Erythroblast (primary cell): ENCODE measurements around the gene TM4SF20.
"Not testable (repeated sequence)": the region's sequence is repeated elsewhere in the genome, so short reads cannot be mapped to it uniquely, and the experiment has no call there.

Experiments used
- DNase-seq, 2 experiments: peaks; one replicate each; lab custom pipeline; 2025; lab: John Stamatoyannopoulos, UW
- GATA1 ChIP-seq: IDR thresholded peaks from 2 replicates; pipeline ENCODE4 v1.6.1; 2011; ENCODE audit warnings: low read depth, mild to moderate bottlenecking, control low read depth, low read length, moderate library complexity
- POLR2A ChIP-seq: IDR thresholded peaks from 2 replicates; pipeline ENCODE4 v1.6.1; 2011; ENCODE audit warnings: mild to moderate bottlenecking, low read length

The TM4SF20 gene

DNA sequence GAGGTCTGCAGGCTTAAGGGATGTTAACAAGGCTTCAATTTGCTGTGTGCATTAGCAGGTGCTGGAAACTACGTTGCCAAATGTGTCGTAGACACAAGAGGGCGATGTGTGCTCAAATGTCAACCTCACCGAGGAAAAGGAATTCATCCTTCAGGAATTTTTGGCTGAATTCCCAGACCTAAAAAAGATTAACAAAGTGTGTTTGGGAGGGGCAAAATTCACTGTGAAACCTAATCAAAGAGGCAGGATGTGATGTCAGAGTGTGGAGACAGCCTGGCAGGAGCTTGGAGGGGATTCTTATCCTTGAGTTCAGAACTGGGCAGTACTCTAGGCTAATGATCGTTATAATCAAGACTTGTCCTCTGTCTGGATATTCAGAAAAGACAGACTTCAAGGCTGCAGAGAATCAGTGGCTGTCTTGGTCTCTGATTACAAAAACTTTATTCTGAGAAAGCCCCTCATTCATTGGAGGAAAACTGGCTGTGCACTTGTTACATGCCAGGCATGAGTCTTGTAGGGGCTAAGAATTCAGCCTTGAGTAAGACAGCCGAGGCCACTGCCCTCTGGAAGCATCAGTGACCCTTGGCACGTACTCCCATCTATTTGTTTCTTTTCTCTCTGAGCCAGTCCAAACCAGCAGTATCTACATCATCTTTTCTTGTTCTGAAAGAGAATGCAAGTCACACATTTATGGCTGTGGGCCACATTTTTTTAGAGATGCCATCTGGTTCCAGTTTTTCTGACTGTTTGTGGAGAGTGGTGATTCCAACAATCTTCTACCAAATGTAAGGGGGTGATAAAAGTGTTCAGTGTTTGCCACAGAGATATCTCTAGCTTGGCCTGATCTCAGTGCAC is 27.3 kb upstream of the TM4SF20 start:
- TF ChIP-seq POLR2A (no peak), GATA1 (no peak)
- DNase-seq = peak; percentile 80 to 90

DNA sequence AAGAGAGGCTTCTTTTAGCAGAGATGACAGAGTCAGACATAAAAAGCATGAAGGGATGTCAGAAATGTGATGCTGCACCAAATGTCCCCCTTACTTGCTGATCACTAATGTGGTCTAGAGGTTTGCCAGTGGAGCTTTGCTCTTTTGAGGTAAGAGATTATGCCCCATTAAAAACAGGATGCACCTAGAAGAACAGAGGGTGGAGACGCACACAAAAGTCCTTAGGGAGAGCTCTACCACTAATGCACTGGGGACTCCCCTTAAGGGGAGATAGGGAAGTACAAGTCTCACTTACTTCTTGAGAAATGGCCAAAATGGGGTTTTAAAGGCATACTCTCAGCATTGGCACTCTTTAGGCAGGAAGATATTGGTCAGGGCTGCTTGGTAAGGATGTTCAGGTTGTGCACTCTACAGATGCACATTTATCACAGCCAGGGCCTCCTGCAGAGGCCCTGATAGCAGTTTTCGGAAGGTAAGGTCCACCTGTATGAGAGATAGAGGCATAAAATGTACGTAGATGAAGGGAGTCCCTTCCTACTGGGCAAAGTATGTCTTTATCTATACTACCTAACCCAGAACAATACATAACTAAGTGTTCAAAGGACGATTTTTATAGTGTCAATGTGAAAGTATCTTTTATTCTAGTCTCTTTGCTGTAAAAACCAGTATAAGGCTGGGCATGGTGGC is 25.6 kb upstream of the TM4SF20 start:
- DNase-seq = no peak
- TF ChIP-seq GATA1 (no peak), POLR2A (no peak)

DNA sequence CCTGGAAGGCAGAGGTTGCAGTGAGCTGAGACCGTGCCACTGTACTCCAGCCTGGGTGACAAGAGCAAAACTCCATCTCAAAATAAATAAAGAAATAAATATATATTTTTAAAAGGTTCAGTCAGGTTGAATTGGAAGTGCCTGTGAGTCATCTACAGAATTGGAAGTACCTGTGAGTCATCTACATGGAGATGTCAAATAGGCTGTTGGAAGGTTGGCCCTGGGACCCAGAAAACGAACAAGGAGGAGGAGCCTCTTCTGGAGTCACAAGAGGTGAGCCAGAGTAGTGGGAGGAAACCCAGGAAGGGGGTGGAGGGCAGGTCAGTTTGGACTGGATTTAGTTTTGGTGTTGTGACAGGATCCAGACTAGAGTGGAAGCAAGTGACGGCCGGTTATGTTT is 23.9 kb upstream of the TM4SF20 start:
- no peak for DNase-seq
- TF ChIP-seq POLR2A (no peak), GATA1 (no peak)

GRCh38 chr2:227402321-227402720 is 23.2 kb upstream of the TM4SF20 start:
- TF ChIP-seq POLR2A (no peak), GATA1 (no peak)
- no peak for DNase-seq

DNA sequence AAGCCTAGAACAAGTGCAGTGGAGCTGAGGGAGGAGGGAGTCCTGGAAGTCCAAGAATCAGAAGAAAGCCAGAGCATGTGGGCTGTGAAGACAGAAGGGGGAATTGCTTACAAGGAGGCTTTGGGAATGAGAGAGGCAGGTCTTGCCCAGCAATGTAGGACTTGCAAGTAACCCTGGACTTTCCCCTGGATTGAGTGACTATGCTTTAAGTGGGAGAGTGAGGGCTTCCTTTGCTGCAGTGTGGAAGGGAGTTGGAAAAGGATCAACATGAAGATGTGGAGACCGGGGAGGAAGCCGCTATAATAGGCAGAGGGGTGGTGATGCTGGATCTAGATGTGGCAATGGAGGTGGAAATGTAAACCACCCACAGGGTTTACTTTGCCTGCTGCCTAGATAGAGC is 22.4 kb upstream of the TM4SF20 start:
- no peak for TF ChIP-seq GATA1
- no peak for TF ChIP-seq POLR2A
- DNase-seq = no peak

DNA sequence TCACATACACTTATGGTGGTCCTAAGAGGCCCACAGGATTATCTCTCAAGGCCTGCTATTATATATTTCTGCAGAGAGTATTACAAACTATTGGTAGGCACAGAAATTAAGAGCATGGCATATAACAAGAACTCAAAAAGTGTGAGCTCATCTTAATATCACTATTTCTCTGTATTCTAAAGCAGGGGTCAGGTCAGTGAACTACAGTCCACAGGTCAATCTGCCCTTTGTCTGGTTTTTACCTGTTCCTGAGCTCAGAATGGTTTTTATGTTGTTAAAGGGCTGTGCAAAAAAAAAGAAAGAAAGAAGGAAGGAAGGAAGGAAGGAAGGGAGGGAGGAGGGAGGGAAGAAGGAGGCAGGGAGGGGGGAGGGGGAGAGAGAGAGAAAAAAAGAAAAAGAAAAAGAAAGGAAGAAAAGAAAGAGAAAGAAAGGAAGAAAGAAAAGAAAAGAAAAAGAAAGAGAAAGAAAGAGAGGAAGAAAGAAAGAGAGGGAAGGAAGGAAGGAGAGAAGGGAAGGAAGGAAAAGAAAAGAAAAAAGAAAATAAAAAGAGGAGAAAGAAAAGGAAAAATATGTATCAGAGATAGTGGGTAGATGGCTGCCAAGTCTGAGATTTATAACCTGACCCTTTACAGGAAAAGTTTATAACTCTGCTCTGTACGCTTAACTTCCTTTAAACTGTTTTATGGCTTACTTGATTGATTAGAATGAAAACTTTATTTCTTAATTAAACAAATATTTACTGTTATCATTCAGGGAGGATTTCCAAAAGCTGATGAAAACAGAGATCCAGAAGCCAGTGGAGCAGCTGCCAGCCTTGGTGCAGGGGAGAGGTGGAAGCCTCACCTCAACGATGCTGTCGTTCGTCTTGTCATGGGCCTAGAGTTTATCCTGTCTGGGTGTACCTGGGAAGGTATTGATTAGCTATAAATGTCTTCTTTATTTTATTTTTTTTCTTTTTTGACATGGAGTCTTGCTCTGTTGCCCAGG is 19.9 kb upstream of the TM4SF20 start:
- no peak for DNase-seq
- TF ChIP-seq GATA1 = no peak
- TF ChIP-seq POLR2A = no peak

GRCh38 chr2:227397562-227397961 is 18.5 kb upstream of the TM4SF20 start:
- no peak for DNase-seq

GRCh38 chr2:227395556-227395955 is 16.4 kb upstream of the TM4SF20 start:
- TF ChIP-seq GATA1 = no peak
- TF ChIP-seq POLR2A = no peak
- no peak for DNase-seq

More at GRCh38 chr2:227397562-227397961, 18.5 kb upstream of the TM4SF20 start:
- no peak for TF ChIP-seq GATA1
- no peak for TF ChIP-seq POLR2A

GRCh38 chr2:227394401-227394800 is 15.3 kb upstream of the TM4SF20 start:
- no peak for DNase-seq
- no peak for TF ChIP-seq GATA1
- no peak for TF ChIP-seq POLR2A

- TF ChIP-seq POLR2A (no peak), GATA1 (no peak)
- no peak for DNase-seq
Observed at GRCh38 chr2:227390468-227391256, 11.6 kb upstream of the TM4SF20 start.

DNA sequence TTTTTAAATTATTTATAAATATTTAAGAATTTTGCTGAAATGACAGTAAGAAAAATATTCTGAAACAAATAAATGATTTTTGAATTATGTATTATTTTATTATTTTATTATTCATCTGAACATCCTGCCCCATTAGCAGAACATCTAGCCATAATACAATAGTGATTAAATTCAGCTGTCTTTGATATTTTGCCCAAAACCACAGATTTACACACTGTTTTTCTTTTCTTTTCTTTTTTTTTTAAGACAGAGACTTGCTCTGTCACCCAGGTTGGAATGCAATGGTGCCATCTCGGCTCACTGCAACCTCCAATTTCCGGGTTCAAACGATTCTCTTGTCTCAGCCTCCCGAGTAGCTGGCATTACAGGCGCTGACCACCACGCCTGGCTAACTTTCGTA is 10.6 kb upstream of the TM4SF20 start:
- TF ChIP-seq GATA1 (no peak), POLR2A (no peak)
- no peak for DNase-seq

GRCh38 chr2:227389231-227389630 is 10.1 kb upstream of the TM4SF20 start:
- TF ChIP-seq POLR2A (no peak), GATA1 (no peak)
- no peak for DNase-seq

GRCh38 chr2:227388537-227389011 is 9.5 kb upstream of the TM4SF20 start:
- TF ChIP-seq POLR2A = no peak
- no peak for TF ChIP-seq GATA1
- no peak for DNase-seq

DNA sequence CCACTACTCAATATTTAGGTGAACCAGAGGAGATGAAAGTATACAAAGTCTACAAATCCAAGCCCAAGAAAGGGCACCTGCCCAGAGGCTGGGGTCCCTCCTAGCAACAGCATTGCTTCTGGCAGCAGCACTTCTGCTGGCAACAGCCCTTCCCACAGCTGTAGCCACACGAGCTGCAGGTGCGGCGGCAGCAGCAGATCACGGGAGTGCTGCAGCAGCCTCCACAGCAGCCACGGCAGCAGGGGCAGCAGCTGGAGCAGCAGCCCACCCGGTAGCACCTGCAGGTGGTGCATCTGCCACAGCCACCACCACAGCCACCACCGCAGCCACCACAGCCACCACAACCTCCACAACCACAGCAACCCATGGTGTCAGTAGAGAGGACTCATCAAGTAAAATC is 8.5 kb upstream of the TM4SF20 start, which contains the start of gene SCYGR1:
Gene SCYGR1, minus strand, starts transcription at position 367 of the 400 bp plus-strand sequence. Its CDS starts 0 bp downstream, at position 367.
- DNase-seq = not testable (repeated sequence)
